ENCODE measurements around the gene FER. TPM values are rescaled to one million over a fixed set of nuclear protein-coding genes. Genes with fewer than 3 reads are reported as not detected.

The FER gene
- total RNA-seq, 1 donor from 2014 or later, result 30.9 TPM

- Mint-ChIP-seq H3K36me3 (ENCODE audit: unreplicated experiment) (no peaks in the 10 kb centered on the region), H3K9me3 (ENCODE audit: unreplicated experiment) (peaks cover 1% of the 10 kb centered on the region), H3K4me3 (ENCODE audit: unreplicated experiment) (no peak overlapping the region), H3K27ac (ENCODE audit: unreplicated experiment) (no peak overlapping the region), H3K4me1 (ENCODE audit: low read depth, unreplicated experiment) (no peaks in the 10 kb centered on the region), H3K27me3 (ENCODE audit: unreplicated experiment) (no peaks in the 10 kb centered on the region)
- no peak for TF ChIP-seq CTCF (IDR thresholded peaks at IDR 0.05; ENCODE audit: partially characterized antibody, unreplicated experiment)
- DNase-seq, result no peak
Observed at GRCh38 chr5:108818613-108819272, 71.0 kb downstream of the FER start.

GRCh38 chr5:108820983-108821382, 73.3 kb downstream of the FER start:
- Mint-ChIP-seq H3K27me3 (ENCODE audit: unreplicated experiment) (no peaks in the 10 kb centered on the region), H3K4me1 (ENCODE audit: low read depth, unreplicated experiment) (no peaks in the 10 kb centered on the region), H3K27ac (ENCODE audit: unreplicated experiment) (no peak overlapping the region), H3K9me3 (ENCODE audit: unreplicated experiment) (peaks cover 1% of the 10 kb centered on the region), H3K4me3 (ENCODE audit: unreplicated experiment) (no peak overlapping the region), H3K36me3 (ENCODE audit: unreplicated experiment) (no peaks in the 10 kb centered on the region)
- no peak for DNase-seq
- TF ChIP-seq CTCF (IDR thresholded peaks at IDR 0.05; ENCODE audit: partially characterized antibody, unreplicated experiment), result no peak

- no peak overlapping the region for H3K4me3 Mint-ChIP-seq (ENCODE audit: unreplicated experiment)
- H3K4me1 Mint-ChIP-seq (ENCODE audit: low read depth, unreplicated experiment), result no peaks in the 10 kb centered on the region
- H3K27ac Mint-ChIP-seq (ENCODE audit: unreplicated experiment), result no peak overlapping the region
- H3K27me3 Mint-ChIP-seq (ENCODE audit: unreplicated experiment), result no peaks in the 10 kb centered on the region
- TF ChIP-seq CTCF (IDR thresholded peaks at IDR 0.05; ENCODE audit: partially characterized antibody, unreplicated experiment), result no peak
- no peak for DNase-seq
- H3K36me3 Mint-ChIP-seq (ENCODE audit: unreplicated experiment), result no peaks in the 10 kb centered on the region
- H3K9me3 Mint-ChIP-seq (ENCODE audit: unreplicated experiment), result peaks cover 1% of the 10 kb centered on the region
Observed at GRCh38 chr5:108822211-108822947, 74.7 kb downstream of the FER start.

DNA sequence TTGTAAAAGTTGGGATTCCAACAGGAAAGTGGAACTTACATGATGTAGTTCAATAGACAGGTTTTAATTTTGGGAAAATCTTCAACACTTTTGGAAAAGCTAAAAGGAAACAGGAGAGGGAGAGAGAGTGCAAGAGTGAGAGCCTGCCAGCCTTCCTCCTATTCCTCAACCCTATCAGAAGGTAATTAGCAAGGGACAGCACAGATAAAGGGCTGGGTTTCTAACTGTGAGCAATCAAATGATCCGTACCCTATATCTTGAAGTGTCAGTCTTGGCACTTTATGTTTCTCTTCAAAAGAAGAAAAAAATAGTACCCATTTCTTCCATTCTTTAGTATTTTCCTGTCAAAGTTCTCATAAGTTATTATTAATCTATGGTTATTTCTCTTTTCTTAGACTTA, 79.4 kb downstream of the FER start:
- Mint-ChIP-seq H3K4me3 (ENCODE audit: unreplicated experiment) (no peak overlapping the region), H3K4me1 (ENCODE audit: low read depth, unreplicated experiment) (no peaks in the 10 kb centered on the region), H3K27ac (ENCODE audit: unreplicated experiment) (no peak overlapping the region), H3K9me3 (ENCODE audit: unreplicated experiment) (no peaks in the 10 kb centered on the region), H3K27me3 (ENCODE audit: unreplicated experiment) (no peaks in the 10 kb centered on the region), H3K36me3 (ENCODE audit: unreplicated experiment) (no peaks in the 10 kb centered on the region)
- no peak for TF ChIP-seq CTCF (IDR thresholded peaks at IDR 0.05; ENCODE audit: partially characterized antibody, unreplicated experiment)
- no peak for DNase-seq

DNA sequence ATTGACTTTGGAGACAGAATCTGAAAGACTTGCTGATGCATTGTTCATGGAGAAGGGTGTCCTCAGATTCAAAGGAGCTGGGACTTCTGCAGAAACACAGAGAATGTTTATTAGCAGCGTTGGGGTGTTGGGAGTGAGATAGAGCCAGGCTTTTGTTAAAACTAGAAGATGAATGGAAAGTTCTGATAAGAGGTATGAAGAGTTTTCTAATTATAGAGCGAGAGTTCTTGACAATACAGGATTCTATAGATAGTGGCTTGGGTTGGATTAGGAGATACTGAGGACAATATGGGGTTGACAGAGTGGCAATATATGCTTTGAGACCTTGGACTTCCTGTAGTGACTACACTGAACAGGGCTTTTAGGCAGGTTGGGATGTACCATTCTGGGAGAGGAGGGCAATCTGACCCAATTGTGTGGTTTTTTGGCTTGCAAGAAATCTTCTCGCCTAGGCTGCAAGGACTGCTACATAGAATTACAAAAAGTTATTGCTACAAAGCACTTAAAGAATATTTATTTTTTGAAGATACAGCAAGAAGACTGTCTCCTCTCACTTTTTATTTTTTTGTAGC, 83.1 kb downstream of the FER start:
- Mint-ChIP-seq H3K27me3 (ENCODE audit: unreplicated experiment) (no peaks in the 10 kb centered on the region), H3K27ac (ENCODE audit: unreplicated experiment) (no peak overlapping the region), H3K4me3 (ENCODE audit: unreplicated experiment) (no peak overlapping the region), H3K9me3 (ENCODE audit: unreplicated experiment) (no peaks in the 10 kb centered on the region), H3K4me1 (ENCODE audit: low read depth, unreplicated experiment) (no peaks in the 10 kb centered on the region), H3K36me3 (ENCODE audit: unreplicated experiment) (no peaks in the 10 kb centered on the region)
- TF ChIP-seq CTCF (IDR thresholded peaks at IDR 0.05; ENCODE audit: partially characterized antibody, unreplicated experiment), result no peak
- no peak for DNase-seq
